NB4 (cell line): ENCODE measurements around the gene NT5DC4.

Experiments
- DNase-seq: peaks from one replicate; pipeline ENCODE4 v3.0.0; 2010; ENCODE audit warnings: low read depth
- H3K4me3 ChIP-seq: one replicate; pipeline ENCODE4 v1.5.1; 2011; ENCODE audit warnings: mild to moderate bottlenecking, low read depth, low read length, moderate library complexity
- MYC ChIP-seq: IDR thresholded peaks from 2 replicates; pipeline ENCODE4 v1.6.1; 2011; ENCODE audit warnings: low read depth, low read length
- POLR2A ChIP-seq: IDR thresholded peaks from 2 replicates; pipeline ENCODE4 v1.6.1; 2011; ENCODE audit warnings: mild to moderate bottlenecking; ENCODE audit not compliant: insufficient read length; ENCODE audit errors: extremely low read depth
- TF ChIP-seq, protein P1 (sequence below): IDR thresholded peaks from one replicate; pipeline ENCODE4 v1.5.1; 2012; ENCODE audit warnings: low read depth, low read length
- TF ChIP-seq, protein P2 (sequence below): IDR thresholded peaks from 2 replicates; pipeline ENCODE4 v1.6.1; 2011; ENCODE audit warnings: low read depth, low read length

Gene NT5DC4

DNA sequence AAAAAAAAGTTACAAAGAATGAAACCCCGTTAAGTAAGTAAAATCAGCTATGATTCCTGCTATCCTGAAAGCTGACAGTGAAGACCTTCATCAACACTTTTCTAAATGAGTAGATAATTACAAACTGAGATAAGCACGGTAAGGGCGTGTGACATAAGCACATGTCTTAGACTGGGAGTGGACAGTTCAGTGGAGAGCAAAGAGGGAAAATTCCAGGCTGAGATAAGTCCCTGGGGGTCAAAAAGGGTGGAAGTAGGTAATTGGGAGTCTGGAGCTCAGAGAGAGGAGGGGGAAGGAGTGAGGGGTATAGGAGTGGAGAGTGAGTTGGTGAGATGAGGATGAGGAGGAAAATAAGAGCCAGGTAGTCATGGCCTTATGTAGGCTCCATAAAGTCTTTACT is 67.8 kb downstream of the NT5DC4 start:
- no peak overlapping the region for H3K4me3 ChIP-seq
- TF ChIP-seq MYC, result no peak
- TF ChIP-seq, protein P1, sequence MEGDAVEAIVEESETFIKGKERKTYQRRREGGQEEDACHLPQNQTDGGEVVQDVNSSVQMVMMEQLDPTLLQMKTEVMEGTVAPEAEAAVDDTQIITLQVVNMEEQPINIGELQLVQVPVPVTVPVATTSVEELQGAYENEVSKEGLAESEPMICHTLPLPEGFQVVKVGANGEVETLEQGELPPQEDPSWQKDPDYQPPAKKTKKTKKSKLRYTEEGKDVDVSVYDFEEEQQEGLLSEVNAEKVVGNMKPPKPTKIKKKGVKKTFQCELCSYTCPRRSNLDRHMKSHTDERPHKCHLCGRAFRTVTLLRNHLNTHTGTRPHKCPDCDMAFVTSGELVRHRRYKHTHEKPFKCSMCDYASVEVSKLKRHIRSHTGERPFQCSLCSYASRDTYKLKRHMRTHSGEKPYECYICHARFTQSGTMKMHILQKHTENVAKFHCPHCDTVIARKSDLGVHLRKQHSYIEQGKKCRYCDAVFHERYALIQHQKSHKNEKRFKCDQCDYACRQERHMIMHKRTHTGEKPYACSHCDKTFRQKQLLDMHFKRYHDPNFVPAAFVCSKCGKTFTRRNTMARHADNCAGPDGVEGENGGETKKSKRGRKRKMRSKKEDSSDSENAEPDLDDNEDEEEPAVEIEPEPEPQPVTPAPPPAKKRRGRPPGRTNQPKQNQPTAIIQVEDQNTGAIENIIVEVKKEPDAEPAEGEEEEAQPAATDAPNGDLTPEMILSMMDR, result no peak
- TF ChIP-seq POLR2A, result no peak
- TF ChIP-seq, protein P2, sequence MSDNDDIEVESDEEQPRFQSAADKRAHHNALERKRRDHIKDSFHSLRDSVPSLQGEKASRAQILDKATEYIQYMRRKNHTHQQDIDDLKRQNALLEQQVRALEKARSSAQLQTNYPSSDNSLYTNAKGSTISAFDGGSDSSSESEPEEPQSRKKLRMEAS, result no peak
- no peak for DNase-seq
